ENCODE measurements around the gene MADCAM1. TPM values are rescaled to one million over a fixed set of nuclear protein-coding genes. Genes with fewer than 3 reads are reported as not detected.
A peak's percentile ranks its signal among the peaks of the same experiment; 100 is the strongest.

The MADCAM1 gene
- total and polyA plus RNA-seq, 10 of the 15 experiments (the other 5 are each of a cell fraction or from before 2014, with no cell fraction given) = 0.06 to 0.32 (median 0.31) TPM; not detected in 5

DNA sequence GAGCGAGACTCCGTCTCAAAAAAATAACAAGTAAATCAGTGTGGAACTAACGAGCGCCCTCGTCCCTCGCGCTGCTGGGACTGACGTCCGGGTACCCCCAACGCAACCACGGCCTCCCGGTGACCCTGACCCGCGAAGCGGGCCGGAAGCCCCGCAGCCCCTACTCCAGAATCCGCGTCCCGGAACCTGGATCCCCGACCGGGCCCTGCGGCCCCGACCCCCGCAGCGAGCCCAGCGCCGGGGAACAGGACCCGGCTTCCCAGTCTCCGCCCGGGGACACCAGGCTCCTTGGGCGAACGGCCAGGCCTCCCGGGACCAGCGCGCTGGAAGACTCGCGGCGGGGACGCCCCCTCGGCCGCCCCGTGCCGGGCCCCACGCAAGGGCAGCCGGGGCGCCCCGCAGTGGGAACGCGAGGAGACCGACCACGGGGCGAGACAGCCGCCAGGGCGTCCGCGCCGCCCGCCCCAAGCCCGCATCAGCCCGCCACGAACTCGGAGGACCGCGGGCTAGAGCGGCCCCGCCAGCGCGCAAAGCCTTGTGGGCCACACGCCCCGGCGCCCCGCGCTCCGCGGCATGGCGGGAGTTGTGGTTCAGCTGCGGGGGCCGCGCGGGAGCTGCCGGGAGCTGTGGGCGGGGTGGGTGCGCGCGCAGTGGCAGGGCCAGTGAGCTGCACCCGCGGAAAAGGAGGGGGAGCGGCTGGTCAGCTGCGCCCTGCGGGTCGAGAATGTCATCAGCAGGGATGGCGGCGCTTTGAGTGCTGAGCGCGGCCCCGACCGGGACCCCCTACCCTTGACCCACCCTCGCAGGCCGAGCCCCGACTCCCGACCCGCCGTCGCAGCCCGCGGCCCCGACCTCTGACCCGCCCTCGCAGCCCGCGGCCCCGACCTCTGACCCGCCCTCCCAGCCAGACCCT is 7.5 kb upstream of the MADCAM1 start (continued):
- TF ChIP-seq, protein P1, sequence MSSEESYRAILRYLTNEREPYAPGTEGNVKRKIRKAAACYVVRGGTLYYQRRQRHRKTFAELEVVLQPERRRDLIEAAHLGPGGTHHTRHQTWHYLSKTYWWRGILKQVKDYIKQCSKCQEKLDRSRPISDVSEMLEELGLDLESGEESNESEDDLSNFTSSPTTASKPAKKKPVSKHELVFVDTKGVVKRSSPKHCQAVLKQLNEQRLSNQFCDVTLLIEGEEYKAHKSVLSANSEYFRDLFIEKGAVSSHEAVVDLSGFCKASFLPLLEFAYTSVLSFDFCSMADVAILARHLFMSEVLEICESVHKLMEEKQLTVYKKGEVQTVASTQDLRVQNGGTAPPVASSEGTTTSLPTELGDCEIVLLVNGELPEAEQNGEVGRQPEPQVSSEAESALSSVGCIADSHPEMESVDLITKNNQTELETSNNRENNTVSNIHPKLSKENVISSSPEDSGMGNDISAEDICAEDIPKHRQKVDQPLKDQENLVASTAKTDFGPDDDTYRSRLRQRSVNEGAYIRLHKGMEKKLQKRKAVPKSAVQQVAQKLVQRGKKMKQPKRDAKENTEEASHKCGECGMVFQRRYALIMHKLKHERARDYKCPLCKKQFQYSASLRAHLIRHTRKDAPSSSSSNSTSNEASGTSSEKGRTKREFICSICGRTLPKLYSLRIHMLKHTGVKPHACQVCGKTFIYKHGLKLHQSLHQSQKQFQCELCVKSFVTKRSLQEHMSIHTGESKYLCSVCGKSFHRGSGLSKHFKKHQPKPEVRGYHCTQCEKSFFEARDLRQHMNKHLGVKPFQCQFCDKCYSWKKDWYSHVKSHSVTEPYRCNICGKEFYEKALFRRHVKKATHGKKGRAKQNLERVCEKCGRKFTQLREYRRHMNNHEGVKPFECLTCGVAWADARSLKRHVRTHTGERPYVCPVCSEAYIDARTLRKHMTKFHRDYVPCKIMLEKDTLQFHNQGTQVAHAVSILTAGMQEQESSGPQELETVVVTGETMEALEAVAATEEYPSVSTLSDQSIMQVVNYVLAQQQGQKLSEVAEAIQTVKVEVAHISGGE (CRISPR knock-in tag; IDR thresholded peaks at IDR 0.05) = peak; percentile 62
- TF ChIP-seq, protein P2, sequence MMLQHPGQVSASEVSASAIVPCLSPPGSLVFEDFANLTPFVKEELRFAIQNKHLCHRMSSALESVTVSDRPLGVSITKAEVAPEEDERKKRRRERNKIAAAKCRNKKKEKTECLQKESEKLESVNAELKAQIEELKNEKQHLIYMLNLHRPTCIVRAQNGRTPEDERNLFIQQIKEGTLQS (IDR thresholded peaks at IDR 0.05; ENCODE audit: borderline replicate concordance, extremely low read depth, low read depth, low read length) = peak; percentile 40; the same call in 1 of the 2 replicates
- TF ChIP-seq SREBF2 (IDR thresholded peaks at IDR 0.05; ENCODE audit: low read length) (no peak), ZNF384 (IDR thresholded peaks at IDR 0.05; ENCODE audit: borderline replicate concordance, low read depth, low read length) (no peak), HDGF (IDR thresholded peaks at IDR 0.05) (no peak), SIX5 (IDR thresholded peaks at IDR 0.05; ENCODE audit: low read depth, low read length, severe bottlenecking) (peak; percentile 93), CBX5 (IDR thresholded peaks at IDR 0.05; ENCODE audit: low read depth) (no peak), GABPA (IDR thresholded peaks at IDR 0.05; ENCODE audit: low read depth) (no peak), NFYA (IDR thresholded peaks at IDR 0.05; ENCODE audit: borderline replicate concordance, low read depth, low read length) (no peak), NFIC (IDR thresholded peaks at IDR 0.05; ENCODE audit: low read depth, low read length) (no peak), PAX5 (IDR thresholded peaks at IDR 0.05; ENCODE audit: borderline replicate concordance, low read depth, low read length) (peak; percentile 41; the same call in 1 of the 2 replicates), NFXL1 (IDR thresholded peaks at IDR 0.05; ENCODE audit: borderline replicate concordance) (0 out of 2 replicates have a peak, but pooled peaks have one; percentile 29), TBL1XR1 (IDR thresholded peaks at IDR 0.05; ENCODE audit: low read depth, low read length) (peak; percentile 78)
- TF ChIP-seq, protein P3, sequence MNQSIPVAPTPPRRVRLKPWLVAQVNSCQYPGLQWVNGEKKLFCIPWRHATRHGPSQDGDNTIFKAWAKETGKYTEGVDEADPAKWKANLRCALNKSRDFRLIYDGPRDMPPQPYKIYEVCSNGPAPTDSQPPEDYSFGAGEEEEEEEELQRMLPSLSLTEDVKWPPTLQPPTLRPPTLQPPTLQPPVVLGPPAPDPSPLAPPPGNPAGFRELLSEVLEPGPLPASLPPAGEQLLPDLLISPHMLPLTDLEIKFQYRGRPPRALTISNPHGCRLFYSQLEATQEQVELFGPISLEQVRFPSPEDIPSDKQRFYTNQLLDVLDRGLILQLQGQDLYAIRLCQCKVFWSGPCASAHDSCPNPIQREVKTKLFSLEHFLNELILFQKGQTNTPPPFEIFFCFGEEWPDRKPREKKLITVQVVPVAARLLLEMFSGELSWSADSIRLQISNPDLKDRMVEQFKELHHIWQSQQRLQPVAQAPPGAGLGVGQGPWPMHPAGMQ (IDR thresholded peaks at IDR 0.05; ENCODE audit: borderline replicate concordance) = no peak
- TF ChIP-seq, protein P4, sequence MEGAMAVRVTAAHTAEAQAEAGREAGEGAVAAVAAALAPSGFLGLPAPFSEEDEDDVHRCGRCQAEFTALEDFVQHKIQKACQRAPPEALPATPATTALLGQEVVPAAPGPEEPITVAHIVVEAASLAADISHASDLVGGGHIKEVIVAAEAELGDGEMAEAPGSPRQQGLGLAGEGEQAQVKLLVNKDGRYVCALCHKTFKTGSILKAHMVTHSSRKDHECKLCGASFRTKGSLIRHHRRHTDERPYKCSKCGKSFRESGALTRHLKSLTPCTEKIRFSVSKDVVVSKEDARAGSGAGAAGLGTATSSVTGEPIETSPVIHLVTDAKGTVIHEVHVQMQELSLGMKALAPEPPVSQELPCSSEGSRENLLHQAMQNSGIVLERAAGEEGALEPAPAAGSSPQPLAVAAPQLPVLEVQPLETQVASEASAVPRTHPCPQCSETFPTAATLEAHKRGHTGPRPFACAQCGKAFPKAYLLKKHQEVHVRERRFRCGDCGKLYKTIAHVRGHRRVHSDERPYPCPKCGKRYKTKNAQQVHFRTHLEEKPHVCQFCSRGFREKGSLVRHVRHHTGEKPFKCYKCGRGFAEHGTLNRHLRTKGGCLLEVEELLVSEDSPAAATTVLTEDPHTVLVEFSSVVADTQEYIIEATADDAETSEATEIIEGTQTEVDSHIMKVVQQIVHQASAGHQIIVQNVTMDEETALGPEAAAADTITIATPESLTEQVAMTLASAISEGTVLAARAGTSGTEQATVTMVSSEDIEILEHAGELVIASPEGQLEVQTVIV (IDR thresholded peaks at IDR 0.05; ENCODE audit: borderline replicate concordance, partially characterized antibody) = no peak
- TF ChIP-seq, protein P5, sequence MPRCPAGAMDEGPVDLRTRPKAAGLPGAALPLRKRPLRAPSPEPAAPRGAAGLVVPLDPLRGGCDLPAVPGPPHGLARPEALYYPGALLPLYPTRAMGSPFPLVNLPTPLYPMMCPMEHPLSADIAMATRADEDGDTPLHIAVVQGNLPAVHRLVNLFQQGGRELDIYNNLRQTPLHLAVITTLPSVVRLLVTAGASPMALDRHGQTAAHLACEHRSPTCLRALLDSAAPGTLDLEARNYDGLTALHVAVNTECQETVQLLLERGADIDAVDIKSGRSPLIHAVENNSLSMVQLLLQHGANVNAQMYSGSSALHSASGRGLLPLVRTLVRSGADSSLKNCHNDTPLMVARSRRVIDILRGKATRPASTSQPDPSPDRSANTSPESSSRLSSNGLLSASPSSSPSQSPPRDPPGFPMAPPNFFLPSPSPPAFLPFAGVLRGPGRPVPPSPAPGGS (IDR thresholded peaks at IDR 0.05; ENCODE audit: borderline replicate concordance, insufficient read depth, low read depth, low read length, poor library complexity, severe bottlenecking) = peak; percentile 60
